Mammary epithelial cell (primary cell): ENCODE data around the gene MOB3A.

Source experiments
- CTCF ChIP-seq, 2 donors: IDR thresholded peaks in 1 of 2; conservative IDR thresholded peaks in 1 of 2; 2 replicates each; pipeline ENCODE4 v1.5.1; 2011 to 2012; ENCODE audit warnings: inconsistent platforms in 2 of 2, low read length in 2 of 2, mild to moderate bottlenecking in 2 of 2, control low read depth in 1 of 2, low read depth in 1 of 2; ENCODE audit not compliant: insufficient read depth in 1 of 2; ENCODE audit errors: extremely low read depth in 1 of 2
- EZH2 ChIP-seq: IDR thresholded peaks from 2 replicates; pipeline ENCODE4 v1.6.1; 2012; ENCODE audit warnings: low read length, inconsistent platforms, borderline replicate concordance

GRCh38 chr19:2118438-2118837 lies 22.3 kb upstream of the MOB3A start:
- TF ChIP-seq CTCF (conservative IDR thresholded peaks at IDR 0.05 in 1 of 2, IDR thresholded peaks at IDR 0.05 in 1 of 2; ENCODE audit: extremely low read depth in 1 of 2, insufficient read depth in 1 of 2, low read depth in 1 of 2, low read length in 2 of 2) (no peak), EZH2 (no peak)
